GM21515 (cell line): ENCODE measurements around the gene OR2AG2.
"Not testable (repeated sequence)": the region's sequence is repeated elsewhere in the genome, so short reads cannot be mapped to it uniquely, and the experiment has no call there.

Source experiments
- ATAC-seq: cut with Tn5 transposase; IDR thresholded peaks from one replicate; pipeline ENCODE4 v1.9.1; 2021; ENCODE audit not compliant: unreplicated experiment

The OR2AG2 gene

GRCh38 chr11:6771926-6772893 is at the start of gene OR2AG2:
TSS of gene OR2AG2 (minus strand) at chr11:6771976. CDS start at chr11:6768957, 3,019 bp downstream.
- ATAC-seq, result peak; percentile 93

GRCh38 chr11:6818967-6819366 is 47.2 kb upstream of the OR2AG2 start:
- no peak for ATAC-seq

- ATAC-seq, result no peak
Measured at GRCh38 chr11:6817694-6818093, 45.9 kb upstream of the OR2AG2 start.

- no peak for ATAC-seq
Measured at GRCh38 chr11:6813656-6814055, 41.9 kb upstream of the OR2AG2 start.

GRCh38 chr11:6812390-6813005 is 40.7 kb upstream of the OR2AG2 start:
- peak; percentile 95 for ATAC-seq

- not testable (repeated sequence) for ATAC-seq
Measured at GRCh38 chr11:6801075-6801474, 29.3 kb upstream of the OR2AG2 start.

GRCh38 chr11:6799402-6799801 is 27.6 kb upstream of the OR2AG2 start, which contains the start of gene OR6A2:
TSS of gene OR6A2 (minus strand) at chr11:6799689. CDS start at chr11:6795708, 3,981 bp downstream.
- ATAC-seq, result no peak

GRCh38 chr11:6794639-6795038 is 22.9 kb upstream of the OR2AG2 start:
- no peak for ATAC-seq

GRCh38 chr11:6790546-6790945 is 18.8 kb upstream of the OR2AG2 start:
- ATAC-seq, result no peak

- ATAC-seq, result no peak
Measured at GRCh38 chr11:6782720-6783119, 10.9 kb upstream of the OR2AG2 start, which contains the start of gene OR2AG1. TSS of gene OR2AG1 (plus strand) at chr11:6783020. CDS start at chr11:6785038, 2,018 bp downstream.

- ATAC-seq, result no peak
Measured at GRCh38 chr11:6780829-6781228, 9.1 kb upstream of the OR2AG2 start.

- ATAC-seq, result no peak
Measured at GRCh38 chr11:6778518-6778917, 6.7 kb upstream of the OR2AG2 start.

GRCh38 chr11:6757373-6757967 is 14.3 kb downstream of the OR2AG2 start:
- ATAC-seq, result peak; percentile 79

- ATAC-seq, result no peak
Measured at GRCh38 chr11:6755953-6756347, 15.8 kb downstream of the OR2AG2 start.

- ATAC-seq, result no peak
Measured at GRCh38 chr11:6755303-6755952, 16.3 kb downstream of the OR2AG2 start.

GRCh38 chr11:6747097-6747668 is 24.6 kb downstream of the OR2AG2 start:
- ATAC-seq, result no peak

- ATAC-seq, result no peak
Measured at GRCh38 chr11:6746626-6747025, 25.1 kb downstream of the OR2AG2 start.

- ATAC-seq, result peak; percentile 86
Measured at GRCh38 chr11:6746086-6746618, 25.6 kb downstream of the OR2AG2 start.

GRCh38 chr11:6745465-6746015 is 26.2 kb downstream of the OR2AG2 start:
- ATAC-seq, result peak; percentile 54

- ATAC-seq, result no peak
Measured at GRCh38 chr11:6745018-6745417, 26.8 kb downstream of the OR2AG2 start.
